ENCODE results near the gene PTGDS. TPM values are rescaled to one million over a fixed set of nuclear protein-coding genes. Genes with fewer than 3 reads are reported as not detected.

PTGDS gene
- total and polyA plus RNA-seq, 4 donors, result 0.23 to 15.2 (median 6.4) TPM

- TF ChIP-seq YY1 (IDR thresholded peaks at IDR 0.05) (no peak), REST (IDR thresholded peaks at IDR 0.05) (no peak), TAF1 (conservative IDR thresholded peaks at IDR 0.05) (no peak), ATF3 (IDR thresholded peaks at IDR 0.05) (no peak), FOXA1 (IDR thresholded peaks at IDR 0.05) (no peak), JUND (IDR thresholded peaks at IDR 0.05) (no peak), ZBTB33 (IDR thresholded peaks at IDR 0.05) (no peak), SP1 (IDR thresholded peaks at IDR 0.05) (no peak), FOXA2 (IDR thresholded peaks at IDR 0.05) (no peak), HNF4A (conservative IDR thresholded peaks at IDR 0.05) (no peak), NR2F2 (IDR thresholded peaks at IDR 0.05) (no peak), RAD21 (IDR thresholded peaks at IDR 0.05) (no peak), EGR1 (IDR thresholded peaks at IDR 0.05; ENCODE audit: low read depth in 2 of 2) (no peak)
- Histone ChIP-seq H3K36me3 (ENCODE audit: control insufficient read depth in 4 of 4, insufficient read depth in 3 of 4, low read depth in 1 of 4, low read length in 3 of 4) (no peaks in the 10 kb centered on the region), H3K27me3 (ENCODE audit: control insufficient read depth in 4 of 4, insufficient read depth in 4 of 4, low read length in 3 of 4) (no peaks in the 10 kb centered on the region), H3K27ac (ENCODE audit: low read depth in 1 of 2, low read length in 2 of 2) (no peak overlapping the region), H3K9ac (ENCODE audit: low read depth in 1 of 2, low read length in 2 of 2) (no peak overlapping the region), H3K9me3 (ENCODE audit: control insufficient read depth in 4 of 4, low read length in 3 of 4) (no peaks in the 10 kb centered on the region), H3K4me3 (ENCODE audit: low read depth in 1 of 3, low read length in 3 of 3) (no peak overlapping the region), H3K4me1 (ENCODE audit: control insufficient read depth in 4 of 4, insufficient read depth in 4 of 4, low read length in 3 of 4) (no peaks in the 10 kb centered on the region)
- WGBS, result 93% methylated on average over 6 of the region's 6 CpGs
- DNase-seq (ENCODE audit: low spot score), result no peak
Observed at GRCh38 chr9:136957901-136958300, 19.4 kb upstream of the PTGDS start.

GRCh38 chr9:136958473-136958872 is 18.8 kb upstream of the PTGDS start:
- no peaks in the 10 kb centered on the region for H3K4me1 ChIP-seq (ENCODE audit: control insufficient read depth in 4 of 4, insufficient read depth in 4 of 4, low read length in 3 of 4)
- H3K27me3 ChIP-seq (ENCODE audit: control insufficient read depth in 4 of 4, insufficient read depth in 4 of 4, low read length in 3 of 4), result no peaks in the 10 kb centered on the region
- no peaks in the 10 kb centered on the region for H3K9me3 ChIP-seq (ENCODE audit: control insufficient read depth in 4 of 4, low read length in 3 of 4)
- no peaks in the 10 kb centered on the region for H3K36me3 ChIP-seq (ENCODE audit: control insufficient read depth in 4 of 4, insufficient read depth in 3 of 4, low read depth in 1 of 4, low read length in 3 of 4)
- no peak overlapping the region for H3K27ac ChIP-seq (ENCODE audit: low read depth in 1 of 2, low read length in 2 of 2)
- no peak overlapping the region for H3K4me3 ChIP-seq (ENCODE audit: low read depth in 1 of 3, low read length in 3 of 3)
- no peak overlapping the region for H3K9ac ChIP-seq (ENCODE audit: low read depth in 1 of 2, low read length in 2 of 2)
- DNase-seq (ENCODE audit: low spot score), result no peak
- WGBS, result 95% methylated on average over 7 of the region's 7 CpGs
- TF ChIP-seq YY1 (IDR thresholded peaks at IDR 0.05) (no peak), SP1 (IDR thresholded peaks at IDR 0.05) (no peak), GABPA (IDR thresholded peaks at IDR 0.05 in 1 of 2, conservative IDR thresholded peaks at IDR 0.05 in 1 of 2) (no peak), RAD21 (IDR thresholded peaks at IDR 0.05) (no peak), TAF1 (conservative IDR thresholded peaks at IDR 0.05) (no peak), CTCF (IDR thresholded peaks at IDR 0.05; ENCODE audit: low read depth, low read length, missing input control) (no peak), FOXA1 (IDR thresholded peaks at IDR 0.05) (no peak), JUND (IDR thresholded peaks at IDR 0.05) (no peak), MAX (IDR thresholded peaks at IDR 0.05) (no peak), ATF3 (IDR thresholded peaks at IDR 0.05) (no peak), HNF4G (IDR thresholded peaks at IDR 0.05) (no peak), FOXA2 (IDR thresholded peaks at IDR 0.05) (no peak), ZBTB33 (IDR thresholded peaks at IDR 0.05) (no peak), EGR1 (IDR thresholded peaks at IDR 0.05; ENCODE audit: low read depth in 2 of 2) (no peak), HNF4A (conservative IDR thresholded peaks at IDR 0.05) (no peak), REST (IDR thresholded peaks at IDR 0.05) (no peak), RXRA (IDR thresholded peaks at IDR 0.05) (no peak)
